ENCODE results near the gene DCLK1.

DCLK1 gene

GRCh38 chr13:36055366-36055765, 75.8 kb downstream of the DCLK1 start:
- no peaks in the 10 kb centered on the region for H3K4me1 Mint-ChIP-seq
- H3K4me3 Mint-ChIP-seq, result no peak overlapping the region
- peaks cover 11% of the 10 kb centered on the region for H3K9me3 Mint-ChIP-seq
- no peaks in the 10 kb centered on the region for H3K36me3 Mint-ChIP-seq
- H3K27me3 Mint-ChIP-seq, result no peaks in the 10 kb centered on the region
- H3K27ac Mint-ChIP-seq, result no peak overlapping the region

GRCh38 chr13:36054041-36054440, 77.1 kb downstream of the DCLK1 start:
- no peaks in the 10 kb centered on the region for H3K36me3 Mint-ChIP-seq
- H3K27ac Mint-ChIP-seq, result no peak overlapping the region
- no peaks in the 10 kb centered on the region for H3K4me1 Mint-ChIP-seq
- peaks cover 11% of the 10 kb centered on the region for H3K9me3 Mint-ChIP-seq
- no peak overlapping the region for H3K4me3 Mint-ChIP-seq
- no peaks in the 10 kb centered on the region for H3K27me3 Mint-ChIP-seq

- H3K4me3 Mint-ChIP-seq, result no peak overlapping the region
- H3K4me1 Mint-ChIP-seq, result no peaks in the 10 kb centered on the region
- no peaks in the 10 kb centered on the region for H3K36me3 Mint-ChIP-seq
- no peaks in the 10 kb centered on the region for H3K27me3 Mint-ChIP-seq
- H3K9me3 Mint-ChIP-seq, result peaks cover 4% of the 10 kb centered on the region
- H3K27ac Mint-ChIP-seq, result no peak overlapping the region
Observed at GRCh38 chr13:36051082-36051481, 80.1 kb downstream of the DCLK1 start.

GRCh38 chr13:36046672-36047071, 84.5 kb downstream of the DCLK1 start:
- no peaks in the 10 kb centered on the region for H3K36me3 Mint-ChIP-seq
- H3K27ac Mint-ChIP-seq, result no peak overlapping the region
- H3K4me3 Mint-ChIP-seq, result no peak overlapping the region
- peaks cover 8% of the 10 kb centered on the region for H3K9me3 Mint-ChIP-seq
- H3K27me3 Mint-ChIP-seq, result no peaks in the 10 kb centered on the region
- H3K4me1 Mint-ChIP-seq, result no peaks in the 10 kb centered on the region

GRCh38 chr13:36038785-36039555, 92.2 kb downstream of the DCLK1 start:
- Mint-ChIP-seq H3K27ac (no peak overlapping the region), H3K4me1 (no peaks in the 10 kb centered on the region), H3K9me3 (peaks cover 6% of the 10 kb centered on the region), H3K4me3 (no peak overlapping the region), H3K36me3 (no peaks in the 10 kb centered on the region), H3K27me3 (peaks cover 3% of the 10 kb centered on the region)

- H3K4me3 Mint-ChIP-seq, result no peak overlapping the region
- H3K9me3 Mint-ChIP-seq, result no peaks in the 10 kb centered on the region
- H3K4me1 Mint-ChIP-seq, result no peaks in the 10 kb centered on the region
- peaks cover 3% of the 10 kb centered on the region for H3K27me3 Mint-ChIP-seq
- no peaks in the 10 kb centered on the region for H3K36me3 Mint-ChIP-seq
- no peak overlapping the region for H3K27ac Mint-ChIP-seq
Observed at GRCh38 chr13:36033035-36033434, 98.1 kb downstream of the DCLK1 start.

- Mint-ChIP-seq H3K4me1 (no peaks in the 10 kb centered on the region), H3K27me3 (peaks cover 3% of the 10 kb centered on the region), H3K36me3 (no peaks in the 10 kb centered on the region), H3K9me3 (no peaks in the 10 kb centered on the region), H3K27ac (no peak overlapping the region), H3K4me3 (no peak overlapping the region)
Observed at GRCh38 chr13:36031490-36031889, 99.7 kb downstream of the DCLK1 start.

- Mint-ChIP-seq H3K27ac (no peak overlapping the region), H3K4me3 (no peak overlapping the region), H3K9me3 (no peaks in the 10 kb centered on the region)
Observed at GRCh38 chr13:36030670-36031331, 100.4 kb downstream of the DCLK1 start.

GRCh38 chr13:36029166-36029565, 102.0 kb downstream of the DCLK1 start:
- Mint-ChIP-seq H3K36me3 (no peaks in the 10 kb centered on the region), H3K4me3 (no peak overlapping the region), H3K27ac (no peak overlapping the region), H3K4me1 (no peaks in the 10 kb centered on the region), H3K9me3 (no peaks in the 10 kb centered on the region), H3K27me3 (no peaks in the 10 kb centered on the region)

More at GRCh38 chr13:36030670-36031331, 100.4 kb downstream of the DCLK1 start:
- Mint-ChIP-seq H3K4me1 (no peaks in the 10 kb centered on the region), H3K27me3 (peaks cover 3% of the 10 kb centered on the region), H3K36me3 (no peaks in the 10 kb centered on the region)

- Mint-ChIP-seq H3K9me3 (no peaks in the 10 kb centered on the region), H3K27me3 (no peaks in the 10 kb centered on the region), H3K4me3 (no peak overlapping the region), H3K36me3 (no peaks in the 10 kb centered on the region), H3K27ac (no peak overlapping the region), H3K4me1 (no peaks in the 10 kb centered on the region)
Observed at GRCh38 chr13:36028359-36029025, 102.7 kb downstream of the DCLK1 start.

GRCh38 chr13:36026531-36026930, 104.7 kb downstream of the DCLK1 start:
- Mint-ChIP-seq H3K4me3 (no peak overlapping the region), H3K36me3 (no peaks in the 10 kb centered on the region), H3K27ac (no peak overlapping the region), H3K9me3 (peaks cover 3% of the 10 kb centered on the region), H3K27me3 (no peaks in the 10 kb centered on the region), H3K4me1 (no peaks in the 10 kb centered on the region)

GRCh38 chr13:36014763-36015162, 116.4 kb downstream of the DCLK1 start:
- Mint-ChIP-seq H3K27ac (no peak overlapping the region), H3K4me3 (no peak overlapping the region), H3K27me3 (no peaks in the 10 kb centered on the region), H3K4me1 (no peaks in the 10 kb centered on the region), H3K36me3 (no peaks in the 10 kb centered on the region), H3K9me3 (peaks cover 2% of the 10 kb centered on the region)

- H3K4me3 Mint-ChIP-seq, result no peak overlapping the region
- H3K4me1 Mint-ChIP-seq, result no peaks in the 10 kb centered on the region
- no peaks in the 10 kb centered on the region for H3K9me3 Mint-ChIP-seq
- H3K36me3 Mint-ChIP-seq, result no peaks in the 10 kb centered on the region
- H3K27ac Mint-ChIP-seq, result no peak overlapping the region
- H3K27me3 Mint-ChIP-seq, result no peaks in the 10 kb centered on the region
Observed at GRCh38 chr13:36006894-36007675, 124.1 kb downstream of the DCLK1 start.

GRCh38 chr13:36006347-36006746, 124.8 kb downstream of the DCLK1 start:
- no peak overlapping the region for H3K4me3 Mint-ChIP-seq
- no peaks in the 10 kb centered on the region for H3K27me3 Mint-ChIP-seq
- no peaks in the 10 kb centered on the region for H3K9me3 Mint-ChIP-seq
- H3K4me1 Mint-ChIP-seq, result no peaks in the 10 kb centered on the region
- no peak overlapping the region for H3K27ac Mint-ChIP-seq
- H3K36me3 Mint-ChIP-seq, result no peaks in the 10 kb centered on the region

- Mint-ChIP-seq H3K9me3 (no peaks in the 10 kb centered on the region), H3K4me3 (no peak overlapping the region), H3K27me3 (no peaks in the 10 kb centered on the region), H3K4me1 (no peaks in the 10 kb centered on the region), H3K27ac (no peak overlapping the region), H3K36me3 (no peaks in the 10 kb centered on the region)
Observed at GRCh38 chr13:36001561-36001960, 129.6 kb downstream of the DCLK1 start.
